ENCODE measurements around the gene BAZ2B. TPM values are rescaled to one million over a fixed set of nuclear protein-coding genes. Genes with fewer than 3 reads are reported as not detected.
"Not testable (repeated sequence)": the region's sequence is repeated elsewhere in the genome, so short reads cannot be mapped to it uniquely, and the experiment has no call there.

BAZ2B gene
- total RNA-seq, 2 donors from 2014 or later = 13.7 to 14.1 TPM

DNA sequence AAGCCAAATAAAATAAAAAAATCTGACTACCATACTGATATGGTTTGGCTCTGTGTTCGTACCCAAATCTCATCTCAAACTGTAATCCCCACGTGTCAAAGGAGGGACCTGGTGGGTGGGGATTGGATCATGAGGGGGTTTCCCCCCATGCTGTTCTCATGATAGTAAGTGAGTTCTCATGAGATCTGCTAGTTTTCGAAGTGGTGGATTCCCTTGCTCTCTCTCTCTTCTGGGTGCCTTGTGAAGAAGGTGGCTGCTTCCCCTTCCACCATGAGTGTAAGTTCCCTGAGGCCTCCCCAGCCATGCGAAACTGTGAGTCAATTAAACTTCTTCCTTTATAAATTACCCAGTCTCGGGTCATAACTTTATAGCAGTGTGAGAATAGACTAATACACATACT lies 206.1 kb downstream of the BAZ2B start:
- Mint-ChIP-seq H3K27me3 (no peaks in the 10 kb centered on the region), H3K36me3 (no peaks in the 10 kb centered on the region), H3K9me3 (no peaks in the 10 kb centered on the region), H3K27ac (peak overlapping the region in 1 of 2 donors; percentile 17), H3K4me1 (ENCODE audit: low read depth in 2 of 2) (peaks cover 0 to 6% of the 10 kb centered on the region in 2 donors), H3K4me3 (no peak overlapping the region)
- DNase-seq (ENCODE audit: low spot score) (no peak), ATAC-seq (no peak)

DNA sequence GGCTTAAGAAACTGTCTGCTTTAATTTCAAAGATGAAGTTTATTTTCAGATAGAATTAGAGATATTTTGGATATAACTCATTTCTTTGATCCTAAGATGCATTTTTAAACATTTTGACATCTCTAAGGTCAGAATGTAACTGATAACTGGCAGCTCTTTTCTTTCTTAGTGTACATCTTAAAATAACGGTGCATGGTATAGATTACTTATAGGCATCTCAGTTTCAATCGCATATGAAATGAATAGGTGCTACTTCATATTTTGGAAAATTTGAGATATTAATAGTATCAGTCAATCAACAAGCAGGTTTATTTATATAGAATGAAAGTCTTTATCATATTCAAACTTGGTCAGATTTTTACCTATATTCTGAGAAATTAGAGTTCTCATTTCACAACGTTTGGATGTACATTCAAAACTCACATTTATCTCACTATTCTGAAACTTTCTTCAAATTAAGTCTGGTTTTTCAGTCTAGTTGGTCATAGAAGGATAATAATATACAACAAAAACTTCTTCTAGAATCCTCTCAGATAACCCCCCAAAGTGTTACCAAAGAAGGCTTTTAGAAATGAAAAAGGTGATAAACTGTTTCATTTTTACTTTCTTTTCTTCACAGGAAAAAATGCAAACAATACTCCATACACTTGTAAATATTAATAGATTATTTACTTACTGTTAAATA lies 207.1 kb downstream of the BAZ2B start:
- H3K9me3 Mint-ChIP-seq = no peaks in the 10 kb centered on the region
- peak in 1 of 2 donors; percentile 54 for ATAC-seq
- no peak for DNase-seq (ENCODE audit: low spot score)
- H3K27ac Mint-ChIP-seq = no peak overlapping the region
- H3K4me1 Mint-ChIP-seq (ENCODE audit: low read depth in 2 of 2) = peaks cover 0 to 6% of the 10 kb centered on the region in 2 donors
- H3K36me3 Mint-ChIP-seq = no peaks in the 10 kb centered on the region
- no peak overlapping the region for H3K4me3 Mint-ChIP-seq
- no peaks in the 10 kb centered on the region for H3K27me3 Mint-ChIP-seq

DNA sequence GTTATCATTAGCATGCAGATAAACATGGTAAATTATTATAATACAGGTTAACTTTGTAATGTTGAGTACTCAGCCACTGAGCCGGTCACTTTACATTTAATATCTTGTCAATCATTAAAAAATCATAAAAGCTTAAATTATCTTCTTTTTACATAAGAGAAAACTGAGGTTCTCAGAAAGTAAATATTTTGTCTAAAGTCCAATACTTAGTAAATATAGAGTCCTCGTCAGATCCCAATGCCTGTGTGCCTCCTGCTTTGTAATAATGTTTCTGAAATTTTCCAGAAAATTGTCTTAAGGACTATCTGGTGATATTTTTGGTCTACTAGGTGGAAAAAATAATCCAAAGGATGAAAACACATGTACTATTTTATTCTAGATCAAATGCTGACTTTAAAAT lies 213.6 kb downstream of the BAZ2B start:
- Mint-ChIP-seq H3K4me1 (ENCODE audit: low read depth in 2 of 2) (no peaks in the 10 kb centered on the region), H3K27me3 (no peaks in the 10 kb centered on the region), H3K36me3 (no peaks in the 10 kb centered on the region), H3K9me3 (no peaks in the 10 kb centered on the region), H3K4me3 (no peak overlapping the region), H3K27ac (no peak overlapping the region)
- DNase-seq (ENCODE audit: low spot score) (no peak), ATAC-seq (no peak)

DNA sequence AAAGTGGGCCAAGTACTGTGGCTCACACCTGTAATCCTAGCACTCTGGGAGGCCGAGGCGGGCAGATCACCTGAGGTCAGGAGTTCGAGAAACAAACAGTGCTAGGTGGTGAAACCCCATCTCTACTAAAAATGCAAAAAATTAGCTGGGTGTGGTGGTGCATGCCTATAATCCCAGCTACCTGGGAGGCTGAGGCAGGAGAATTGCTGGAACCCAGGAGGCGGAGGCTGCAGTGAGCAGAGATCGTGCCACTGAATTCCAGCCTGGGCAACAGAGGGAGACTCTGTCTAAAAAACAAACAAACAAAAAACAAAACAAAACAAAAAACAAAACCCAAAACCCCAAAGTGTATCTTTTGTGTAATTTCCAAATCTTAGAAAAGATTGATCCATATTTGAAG lies 214.2 kb downstream of the BAZ2B start:
- not testable (repeated sequence) for H3K9me3 Mint-ChIP-seq; H3K27me3 Mint-ChIP-seq; H3K4me1 Mint-ChIP-seq (ENCODE audit: low read depth in 2 of 2); ATAC-seq; H3K27ac Mint-ChIP-seq; DNase-seq (ENCODE audit: low spot score); H3K36me3 Mint-ChIP-seq; H3K4me3 Mint-ChIP-seq

DNA sequence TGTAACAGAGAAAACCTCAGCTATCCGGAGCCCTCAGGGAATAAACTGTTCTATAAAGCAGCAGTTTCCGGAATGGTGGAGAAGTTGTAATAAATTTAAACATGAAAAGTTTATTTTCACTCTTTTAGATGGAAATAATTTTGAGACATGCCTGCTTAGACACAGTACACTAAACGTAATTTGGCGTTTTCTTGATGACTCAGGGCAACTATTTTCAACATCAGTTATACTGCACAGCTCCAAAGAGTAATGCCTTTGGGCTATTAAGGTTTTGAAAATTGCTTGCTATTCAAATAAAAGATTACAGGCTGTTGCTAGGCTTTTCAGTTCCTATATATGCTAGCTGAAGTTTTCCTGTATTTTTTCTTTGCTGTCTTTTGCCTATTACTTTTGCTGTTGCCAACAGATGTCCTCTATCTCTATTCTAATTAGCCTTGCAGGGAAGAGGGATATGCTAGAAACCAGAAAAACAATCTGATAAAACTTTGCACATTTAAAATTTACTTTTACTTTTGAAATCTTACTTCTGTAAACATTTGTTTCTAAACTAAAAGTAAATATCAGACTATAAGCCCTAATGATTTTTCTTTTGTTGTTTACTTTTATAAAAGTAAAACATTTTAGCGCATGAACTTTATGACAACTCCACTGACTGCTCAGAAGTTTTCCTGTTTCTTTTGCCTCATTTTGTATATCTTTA lies 216.5 kb downstream of the BAZ2B start:
- H3K4me3 Mint-ChIP-seq = no peak overlapping the region
- H3K27me3 Mint-ChIP-seq = no peaks in the 10 kb centered on the region
- no peak for ATAC-seq
- H3K36me3 Mint-ChIP-seq = no peaks in the 10 kb centered on the region
- no peaks in the 10 kb centered on the region for H3K9me3 Mint-ChIP-seq
- no peak overlapping the region for H3K27ac Mint-ChIP-seq
- H3K4me1 Mint-ChIP-seq (ENCODE audit: low read depth in 2 of 2) = no peaks in the 10 kb centered on the region
- DNase-seq (ENCODE audit: low spot score) = no peak

DNA sequence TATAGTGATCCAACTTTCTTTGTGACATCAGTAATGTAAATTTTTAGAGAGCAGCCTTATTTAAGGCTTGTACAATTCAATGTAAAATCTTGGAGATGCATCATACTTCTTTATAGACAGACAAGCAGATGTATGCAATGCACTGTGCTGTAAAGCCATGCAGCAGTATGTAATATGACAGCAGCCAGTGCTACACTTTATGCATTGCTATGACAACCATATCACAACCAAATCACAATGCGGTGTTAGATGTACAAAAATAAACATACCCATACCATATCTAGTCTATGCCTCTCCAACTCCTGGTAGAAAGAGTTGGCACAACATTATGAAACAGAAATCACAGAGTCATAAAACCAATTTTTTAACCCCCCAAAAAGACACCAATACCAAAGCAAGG lies 219.5 kb downstream of the BAZ2B start:
- Mint-ChIP-seq H3K4me1 (ENCODE audit: low read depth in 2 of 2) (no peaks in the 10 kb centered on the region), H3K4me3 (no peak overlapping the region), H3K9me3 (no peaks in the 10 kb centered on the region), H3K27me3 (no peaks in the 10 kb centered on the region), H3K27ac (no peak overlapping the region), H3K36me3 (no peaks in the 10 kb centered on the region)
- no peak for DNase-seq (ENCODE audit: low spot score)
- ATAC-seq = no peak

DNA sequence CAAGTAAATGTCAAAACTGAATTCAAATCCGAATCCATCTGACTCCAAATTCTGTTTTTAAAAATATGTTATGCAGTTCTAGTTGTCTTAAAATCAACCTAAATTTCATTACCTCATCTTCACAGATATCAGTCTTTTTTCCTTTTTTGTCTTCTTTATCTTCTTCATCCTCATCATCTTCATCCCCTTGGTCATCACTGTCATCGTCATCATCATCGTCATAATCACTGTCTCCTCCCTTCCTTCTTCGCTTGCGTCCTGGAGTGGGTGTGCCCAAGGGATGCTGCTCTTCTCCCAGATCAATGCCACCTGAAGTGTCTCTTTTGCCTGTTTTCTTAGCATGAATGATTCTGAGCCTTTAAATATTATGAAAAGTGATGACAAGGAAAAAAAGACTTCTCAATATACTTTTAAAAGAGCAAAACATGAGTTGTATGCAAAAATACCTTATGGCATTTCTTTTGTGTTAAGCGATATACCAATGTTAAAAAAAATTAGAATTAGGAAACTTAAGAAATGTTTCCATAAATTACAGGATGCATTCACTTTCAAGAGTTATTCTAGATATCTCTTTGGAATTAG lies 233.8 kb downstream of the BAZ2B start:
- H3K27ac Mint-ChIP-seq = no peak overlapping the region
- H3K36me3 Mint-ChIP-seq = peaks cover 7% of the 10 kb centered on the region
- no peaks in the 10 kb centered on the region for H3K9me3 Mint-ChIP-seq
- DNase-seq (ENCODE audit: low spot score) = no peak
- no peaks in the 10 kb centered on the region for H3K4me1 Mint-ChIP-seq (ENCODE audit: low read depth in 2 of 2)
- ATAC-seq = no peak
- no peak overlapping the region for H3K4me3 Mint-ChIP-seq
- no peaks in the 10 kb centered on the region for H3K27me3 Mint-ChIP-seq

DNA sequence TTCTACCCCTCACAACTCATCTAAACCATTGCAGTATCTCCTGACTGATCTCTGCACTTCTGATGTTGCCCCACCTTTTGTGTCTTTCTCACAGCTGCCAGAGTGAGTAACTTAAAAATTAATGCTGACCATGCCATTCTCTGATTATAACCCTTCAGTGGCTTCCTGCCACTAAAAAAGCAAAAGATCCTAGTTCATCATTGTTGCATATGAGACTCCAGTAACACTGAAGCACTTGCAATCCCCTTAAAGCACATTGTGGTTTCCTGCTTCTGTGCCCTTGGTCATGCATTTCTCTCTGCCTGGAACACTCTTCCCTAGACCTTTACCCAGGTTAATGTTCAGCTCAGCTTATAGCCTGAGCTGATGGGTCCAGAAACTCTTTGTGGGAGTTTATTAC lies 234.8 kb downstream of the BAZ2B start:
- DNase-seq (ENCODE audit: low spot score) (no peak), ATAC-seq (no peak)
- Mint-ChIP-seq H3K4me3 (no peak overlapping the region), H3K27ac (no peak overlapping the region), H3K27me3 (no peaks in the 10 kb centered on the region), H3K4me1 (ENCODE audit: low read depth in 2 of 2) (no peaks in the 10 kb centered on the region), H3K36me3 (peaks cover 7% of the 10 kb centered on the region), H3K9me3 (no peaks in the 10 kb centered on the region)

DNA sequence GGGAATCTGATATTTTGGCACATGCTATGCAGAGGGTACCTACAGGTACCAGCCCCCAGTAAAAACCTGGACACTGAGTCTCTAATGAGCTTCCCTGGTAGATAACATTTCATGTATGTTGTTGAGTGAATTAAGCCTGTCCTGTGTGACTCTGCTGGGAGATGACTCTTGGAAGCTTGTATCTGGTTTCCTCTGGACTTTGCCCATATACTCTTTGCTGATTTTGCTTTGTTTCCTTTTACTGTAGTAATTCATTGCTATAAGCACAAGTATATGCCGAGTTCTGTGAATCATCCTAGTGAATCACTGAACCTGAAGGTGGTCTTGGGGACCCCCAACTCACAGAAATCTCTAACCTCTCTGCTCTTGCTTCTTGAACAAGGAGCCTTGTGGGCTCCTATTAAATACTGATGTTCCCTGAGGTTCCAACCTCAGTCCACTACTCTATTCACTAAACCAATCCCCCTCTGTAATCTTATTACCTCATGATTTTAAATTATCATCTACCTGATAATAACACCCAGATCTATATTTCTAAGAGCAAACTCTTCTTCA lies 235.6 kb downstream of the BAZ2B start:
- no peak overlapping the region for H3K27ac Mint-ChIP-seq
- ATAC-seq (no peak), DNase-seq (ENCODE audit: low spot score) (no peak)
- H3K9me3 Mint-ChIP-seq = no peaks in the 10 kb centered on the region
- H3K36me3 Mint-ChIP-seq = peaks cover 7% of the 10 kb centered on the region
- H3K4me3 Mint-ChIP-seq = no peak overlapping the region
- H3K27me3 Mint-ChIP-seq = no peaks in the 10 kb centered on the region
- H3K4me1 Mint-ChIP-seq (ENCODE audit: low read depth in 2 of 2) = no peaks in the 10 kb centered on the region

DNA sequence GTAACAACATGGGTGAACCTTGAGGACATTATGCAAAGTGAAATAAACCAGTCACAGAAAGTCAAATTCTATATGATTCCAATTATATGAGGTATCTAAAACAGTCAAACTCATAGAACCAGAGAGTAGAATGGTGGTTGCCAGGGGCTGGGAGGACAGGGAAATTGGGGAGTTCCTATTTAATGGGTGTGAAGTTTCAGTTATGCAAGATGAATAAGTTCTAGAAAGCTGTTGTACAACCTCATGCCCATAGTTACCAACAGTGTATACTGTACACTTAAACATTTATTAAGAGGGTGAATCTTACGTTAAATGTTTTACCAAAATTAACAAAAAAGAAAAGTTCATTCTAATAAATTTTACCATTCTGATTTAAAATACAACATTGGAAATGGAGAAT lies 237.2 kb downstream of the BAZ2B start:
- H3K36me3 Mint-ChIP-seq = peaks cover 7% of the 10 kb centered on the region
- H3K4me1 Mint-ChIP-seq (ENCODE audit: low read depth in 2 of 2) = no peaks in the 10 kb centered on the region

DNA sequence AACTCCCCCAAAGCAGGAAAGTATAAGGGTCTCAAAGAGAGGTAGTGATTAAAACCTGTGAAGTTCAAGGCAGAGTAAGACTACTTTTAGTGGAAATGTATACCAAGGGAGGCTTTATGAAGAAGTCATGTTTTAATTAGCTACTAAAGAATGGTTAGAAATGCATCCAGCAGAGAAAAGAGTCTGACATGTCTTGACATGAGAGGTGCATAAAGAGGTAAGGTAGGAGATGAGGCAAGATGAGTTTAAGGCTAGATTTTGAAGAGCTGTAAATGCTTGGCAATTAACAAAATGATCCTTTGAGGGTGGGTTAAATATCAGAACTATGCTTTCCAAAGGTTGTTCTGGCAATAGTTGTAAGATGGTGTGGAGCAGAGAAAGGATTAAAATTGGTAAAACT lies 241.1 kb downstream of the BAZ2B start:
- no peak for DNase-seq (ENCODE audit: low spot score)
- Mint-ChIP-seq H3K9me3 (no peaks in the 10 kb centered on the region), H3K36me3 (peaks cover 12% of the 10 kb centered on the region), H3K4me1 (ENCODE audit: low read depth in 2 of 2) (no peaks in the 10 kb centered on the region), H3K27ac (no peak overlapping the region), H3K27me3 (no peaks in the 10 kb centered on the region), H3K4me3 (no peak overlapping the region)
- no peak for ATAC-seq

More for the DNA sequence above, 237.2 kb downstream of the BAZ2B start:
- no peak for ATAC-seq
- Mint-ChIP-seq H3K9me3 (no peaks in the 10 kb centered on the region), H3K4me3 (no peak overlapping the region), H3K27me3 (no peaks in the 10 kb centered on the region), H3K27ac (no peak overlapping the region)
- no peak for DNase-seq (ENCODE audit: low spot score)

DNA sequence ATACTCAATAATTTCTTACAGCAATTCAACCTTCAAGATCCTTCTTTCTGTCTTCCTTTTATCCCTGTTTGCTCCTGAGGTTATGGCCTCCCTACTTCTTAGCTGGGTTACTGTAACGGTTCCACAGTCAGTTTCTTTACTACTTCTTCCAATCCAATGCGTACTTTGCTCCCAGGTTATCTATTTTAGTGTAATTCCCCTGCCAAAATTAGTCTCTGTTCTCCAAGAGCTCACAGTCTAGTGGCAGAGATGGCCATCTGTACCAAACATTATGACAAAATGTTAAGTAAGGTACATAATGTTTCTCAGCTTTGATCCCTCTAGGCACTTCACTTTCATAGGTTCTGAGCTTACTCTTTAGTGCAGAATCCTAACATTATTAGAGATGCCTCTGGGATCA lies 244.8 kb downstream of the BAZ2B start:
- H3K4me3 Mint-ChIP-seq = no peak overlapping the region

DNA sequence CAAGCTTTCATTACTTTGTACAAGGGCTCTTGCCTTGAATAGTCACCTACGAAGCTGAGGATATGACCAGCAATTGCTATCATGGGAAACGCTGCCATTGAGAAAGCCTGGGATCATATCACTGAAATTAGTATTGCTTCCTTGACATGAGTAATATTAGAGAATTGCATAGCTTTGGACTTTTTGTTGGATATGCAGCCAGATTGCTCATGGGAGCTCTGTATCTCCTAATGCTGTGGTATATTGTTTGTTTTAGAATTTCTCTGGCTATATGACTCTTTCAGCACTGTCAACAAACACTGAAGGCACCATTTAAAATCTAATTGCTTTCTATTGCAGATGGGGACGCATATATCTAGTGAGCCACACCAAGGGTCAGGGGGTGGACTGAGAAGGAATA lies 249.8 kb downstream of the BAZ2B start:
- no peaks in the 10 kb centered on the region for H3K9me3 Mint-ChIP-seq
- no peak overlapping the region for H3K4me3 Mint-ChIP-seq
- H3K27ac Mint-ChIP-seq = no peak overlapping the region
- peaks cover 0 to 4% of the 10 kb centered on the region in 2 donors for H3K4me1 Mint-ChIP-seq (ENCODE audit: low read depth in 2 of 2)
- ATAC-seq (no peak), DNase-seq (ENCODE audit: low spot score) (no peak)
- no peaks in the 10 kb centered on the region for H3K27me3 Mint-ChIP-seq
- peaks cover 3% of the 10 kb centered on the region for H3K36me3 Mint-ChIP-seq

More for the DNA sequence above, 244.8 kb downstream of the BAZ2B start:
- DNase-seq (ENCODE audit: low spot score) = no peak
- Mint-ChIP-seq H3K36me3 (peaks cover 12% of the 10 kb centered on the region), H3K27me3 (no peaks in the 10 kb centered on the region), H3K9me3 (no peaks in the 10 kb centered on the region), H3K27ac (no peak overlapping the region), H3K4me1 (ENCODE audit: low read depth in 2 of 2) (no peaks in the 10 kb centered on the region)
- no peak for ATAC-seq

DNA sequence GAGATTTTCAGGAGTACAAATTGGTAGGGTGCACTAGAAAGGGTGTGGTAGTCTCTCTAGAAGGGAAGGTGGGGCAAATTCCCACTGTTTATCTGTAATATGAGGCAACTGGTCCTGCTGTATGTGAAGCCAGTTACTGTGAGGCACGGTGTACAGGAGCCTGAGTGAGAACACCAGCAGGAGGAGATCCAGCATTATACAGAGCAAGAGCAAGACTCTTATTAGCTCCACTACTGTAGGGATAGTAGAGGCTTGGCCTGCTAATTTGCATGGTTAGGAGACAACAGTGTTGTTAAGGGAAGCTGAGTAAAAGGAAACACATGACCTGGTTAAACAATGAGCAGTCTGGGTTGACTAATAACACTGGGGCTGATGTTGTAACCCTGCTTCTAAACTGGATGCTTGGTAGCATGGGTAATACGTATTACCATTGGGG lies 253.5 kb downstream of the BAZ2B start:
- peaks cover 16% of the 10 kb centered on the region for H3K36me3 Mint-ChIP-seq
- no peak for DNase-seq (ENCODE audit: low spot score)
- H3K4me3 Mint-ChIP-seq = no peak overlapping the region
- H3K27me3 Mint-ChIP-seq = no peaks in the 10 kb centered on the region
- no peak overlapping the region for H3K27ac Mint-ChIP-seq
- H3K9me3 Mint-ChIP-seq = no peaks in the 10 kb centered on the region
- peaks cover 10 to 15% of the 10 kb centered on the region in 2 donors for H3K4me1 Mint-ChIP-seq (ENCODE audit: low read depth in 2 of 2)
- ATAC-seq = peak; percentile 72 to 76
